Neural cell (in vitro differentiated cells): ENCODE measurements around the gene RBM46. TPM values are rescaled to one million over a fixed set of nuclear protein-coding genes. Genes with fewer than 3 reads are reported as not detected.
"Not testable (repeated sequence)": the region's sequence is repeated elsewhere in the genome, so short reads cannot be mapped to it uniquely, and the experiment has no call there.

Experiments used
- H2AFZ ChIP-seq: fragments of 200-600, 300-800 bp; sonication (generic), shearing (Covaris generic); 2 replicates; pipeline ENCODE4 v1.6.0; 2014; ENCODE audit warnings: low read depth, mild to moderate bottlenecking, antibody characterized with exemption, low read length, moderate library complexity
- H3F3A ChIP-seq: fragments of 200-600 bp; shearing (Covaris generic); 2 replicates; pipeline ENCODE4 v1.6.1; 2016; ENCODE audit warnings: mild to moderate bottlenecking, moderate library complexity, mixed read lengths, antibody characterized with exemption, low read length; ENCODE audit not compliant: insufficient read depth, poor library complexity, severe bottlenecking
- H3K27ac ChIP-seq: fragments of 200-600, 300-800 bp; sonication (generic), shearing (Covaris generic); 2 replicates; pipeline ENCODE4 v1.5.1; 2014; ENCODE audit warnings: mild to moderate bottlenecking, low read length, moderate library complexity
- H3K27me3 ChIP-seq: fragments of 300-800, 200-600 bp; sonication (generic), shearing (Covaris generic); 2 replicates; pipeline ENCODE4 v1.6.0; 2014; ENCODE audit warnings: mild to moderate bottlenecking, low read depth, low read length, moderate library complexity; ENCODE audit not compliant: insufficient read depth
- H3K36me3 ChIP-seq: fragments of 300-800, 200-600 bp; sonication (generic), shearing (Covaris generic); 2 replicates; pipeline ENCODE4 v1.5.1; 2014; ENCODE audit warnings: mild to moderate bottlenecking, antibody characterized with exemption, low read length, moderate library complexity; ENCODE audit not compliant: insufficient read depth
- H3K4me2 ChIP-seq: fragments of 300-800, 200-600 bp; sonication (generic), shearing (Covaris generic); 2 replicates; pipeline ENCODE4 v1.6.0; 2014; ENCODE audit warnings: mild to moderate bottlenecking, low read length
- H3K4me3 ChIP-seq: fragments of 300-800, 200-600 bp; sonication (generic), shearing (Covaris generic); 2 replicates; pipeline ENCODE4 v1.5.1; 2014; ENCODE audit warnings: mild to moderate bottlenecking, low read length, moderate library complexity
- H3K79me2 ChIP-seq: fragments of 200-600 bp; shearing (Covaris generic); replicated peaks from 2 replicates; pipeline ENCODE4 v1.6.0; 2014; ENCODE audit warnings: mild to moderate bottlenecking, low read length, moderate library complexity; ENCODE audit not compliant: insufficient read depth
- H3K9ac ChIP-seq: fragments of 300-800, 200-600 bp; sonication (generic), shearing (Covaris generic); 2 replicates; pipeline ENCODE4 v1.6.1; 2016; ENCODE audit warnings: mild to moderate bottlenecking, low read length, mixed read lengths
- H3K9me2 ChIP-seq: fragments of 200-600 bp; shearing (Covaris generic); 2 replicates; pipeline ENCODE4 v1.6.1; 2016; ENCODE audit warnings: mild to moderate bottlenecking, low read length, mixed read lengths; ENCODE audit not compliant: insufficient read depth
- H3K9me3 ChIP-seq: fragments of 200-600, 300-800 bp; sonication (generic), shearing (Covaris generic); 2 replicates; pipeline ENCODE4 v1.6.1; 2016; ENCODE audit warnings: mild to moderate bottlenecking, mixed run types, low read length, moderate library complexity, mixed read lengths
- H4K20me1 ChIP-seq: fragments of 200-600 bp; shearing (Covaris generic); 2 replicates; pipeline ENCODE4 v1.6.1; 2016; ENCODE audit warnings: mild to moderate bottlenecking, mixed run types; ENCODE audit not compliant: insufficient read depth
- CTCF ChIP-seq: fragments of 450-650 bp; IDR thresholded peaks from 2 replicates; pipeline ENCODE4 v1.5.1; 2014; ENCODE audit warnings: antibody characterized with exemption, mild to moderate bottlenecking, moderate library complexity; ENCODE audit not compliant: poor library complexity, severe bottlenecking
- EP300 ChIP-seq: fragments of 450-650 bp; conservative IDR thresholded peaks from 2 replicates; pipeline ENCODE4 v1.6.1; 2014; ENCODE audit warnings: antibody characterized with exemption, mild to moderate bottlenecking, moderate library complexity; ENCODE audit not compliant: poor library complexity, severe bottlenecking
- EZH2 ChIP-seq: fragments of 200-600, 300-800 bp; shearing (Covaris generic), sonication (generic); IDR thresholded peaks from 2 replicates; pipeline ENCODE4 v1.6.1; 2014; ENCODE audit warnings: antibody characterized with exemption, low read length, borderline replicate concordance, mild to moderate bottlenecking; ENCODE audit not compliant: insufficient read depth, poor library complexity, severe bottlenecking
- MXI1 ChIP-seq: fragments of 450-650 bp; conservative IDR thresholded peaks from 2 replicates; pipeline ENCODE4 v1.6.1; 2014; ENCODE audit warnings: antibody characterized with exemption, mild to moderate bottlenecking; ENCODE audit not compliant: poor library complexity, severe bottlenecking
- POLR2AphosphoS5 ChIP-seq: IDR thresholded peaks from 2 replicates; pipeline ENCODE4 v1.6.1; 2012
- RAD21 ChIP-seq: fragments of 450-650 bp; conservative IDR thresholded peaks from 2 replicates; pipeline ENCODE4 v1.6.1; 2014; ENCODE audit warnings: antibody characterized with exemption, mild to moderate bottlenecking, moderate library complexity
- REST ChIP-seq: IDR thresholded peaks from 2 replicates; pipeline ENCODE4 v1.6.1; 2012; ENCODE audit warnings: borderline replicate concordance
- SMC3 ChIP-seq: fragments of 450-650 bp; conservative IDR thresholded peaks from 2 replicates; pipeline ENCODE4 v1.6.1; 2014; ENCODE audit warnings: antibody characterized with exemption, mild to moderate bottlenecking, moderate library complexity; ENCODE audit not compliant: poor library complexity
- TAF1 ChIP-seq: IDR thresholded peaks from 2 replicates; pipeline ENCODE4 v1.6.1; 2012; ENCODE audit warnings: low read depth
- polyA plus RNA-seq: library from polyadenylated mRNA; depleted of rRNA; stranded (reverse); fragments of >200 nt; gene quantifications from 2 replicates; pipeline ENCODE4 v1.2.3, GENCODE V29; 2014

Gene RBM46
- polyA plus RNA-seq, 1 donor from 2014 or later = 0.09 TPM

- Histone ChIP-seq H3K36me3 (no peaks in the 10 kb centered on the region), H3K27ac (no peak overlapping the region), H3K9me3 (peaks cover 6% of the 10 kb centered on the region), H2AFZ (no peak overlapping the region), H3K4me3 (no peak overlapping the region), H4K20me1 (no peaks in the 10 kb centered on the region), H3K27me3 (no peaks in the 10 kb centered on the region), H3F3A (no peaks in the 10 kb centered on the region), H3K9me2 (no peaks in the 10 kb centered on the region), H3K79me2 (no peaks in the 10 kb centered on the region), H3K4me2 (no peak overlapping the region), H3K9ac (no peak overlapping the region)
- no peak for TF ChIP-seq POLR2AphosphoS5
- no peak for TF ChIP-seq EP300
- no peak for TF ChIP-seq MXI1
- TF ChIP-seq CTCF = no peak
These were observed 88.2 kb downstream of the RBM46 start for GRCh38 chr4:154869301-154869700.

- Histone ChIP-seq H3K9ac (no peak overlapping the region), H3F3A (no peaks in the 10 kb centered on the region), H3K4me2 (no peak overlapping the region), H3K36me3 (no peaks in the 10 kb centered on the region), H4K20me1 (no peaks in the 10 kb centered on the region), H3K4me3 (no peak overlapping the region), H3K27ac (no peak overlapping the region), H3K9me2 (no peaks in the 10 kb centered on the region), H3K9me3 (peaks cover 6% of the 10 kb centered on the region), H3K27me3 (no peaks in the 10 kb centered on the region), H3K79me2 (no peaks in the 10 kb centered on the region), H2AFZ (no peak overlapping the region)
- TF ChIP-seq REST (no peak), SMC3 (no peak), MXI1 (no peak), EP300 (no peak), POLR2AphosphoS5 (no peak), CTCF (no peak), TAF1 (no peak), RAD21 (no peak), EZH2 (no peak)
These were observed 91.1 kb downstream of the RBM46 start for GRCh38 chr4:154872198-154872597.

DNA sequence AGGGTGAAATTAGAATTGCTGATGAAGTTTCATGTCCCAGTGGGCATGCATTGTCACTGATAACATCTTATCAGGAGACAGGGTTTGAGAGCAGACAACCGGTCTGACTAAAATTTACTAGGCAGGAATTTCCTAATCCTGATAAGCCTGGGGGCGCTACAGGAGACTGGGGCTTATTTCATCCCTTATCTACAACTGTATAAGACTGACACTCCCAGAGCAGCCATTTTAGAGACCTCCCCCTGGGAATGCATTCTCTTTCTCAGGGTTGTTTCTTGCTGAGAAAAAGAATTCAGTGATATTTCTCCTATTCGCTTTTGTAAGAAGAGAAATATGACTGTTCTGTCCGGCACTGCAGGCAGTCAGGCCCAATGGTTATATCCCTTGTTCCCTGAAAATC, 93.0 kb downstream of the RBM46 start:
- H4K20me1 ChIP-seq, H3K36me3 ChIP-seq, H3F3A ChIP-seq, H3K9me3 ChIP-seq, H2AFZ ChIP-seq, H3K79me2 ChIP-seq, H3K4me2 ChIP-seq, H3K27me3 ChIP-seq, H3K4me3 ChIP-seq, H3K9ac ChIP-seq, H3K27ac ChIP-seq, H3K9me2 ChIP-seq: not testable (repeated sequence)
